DMS 273 treated with DMSO at 0.1 percent for 48 hours (cell line): Measurements from ENCODE around the gene TMEM191B.
"Not testable (repeated sequence)": the region's sequence is repeated elsewhere in the genome, so short reads cannot be mapped to it uniquely, and the experiment has no call there.

Experiments used
- DNase-seq: peaks from one replicate; lab custom pipeline; 2025; lab: John Stamatoyannopoulos, UW

TMEM191B gene

DNA sequence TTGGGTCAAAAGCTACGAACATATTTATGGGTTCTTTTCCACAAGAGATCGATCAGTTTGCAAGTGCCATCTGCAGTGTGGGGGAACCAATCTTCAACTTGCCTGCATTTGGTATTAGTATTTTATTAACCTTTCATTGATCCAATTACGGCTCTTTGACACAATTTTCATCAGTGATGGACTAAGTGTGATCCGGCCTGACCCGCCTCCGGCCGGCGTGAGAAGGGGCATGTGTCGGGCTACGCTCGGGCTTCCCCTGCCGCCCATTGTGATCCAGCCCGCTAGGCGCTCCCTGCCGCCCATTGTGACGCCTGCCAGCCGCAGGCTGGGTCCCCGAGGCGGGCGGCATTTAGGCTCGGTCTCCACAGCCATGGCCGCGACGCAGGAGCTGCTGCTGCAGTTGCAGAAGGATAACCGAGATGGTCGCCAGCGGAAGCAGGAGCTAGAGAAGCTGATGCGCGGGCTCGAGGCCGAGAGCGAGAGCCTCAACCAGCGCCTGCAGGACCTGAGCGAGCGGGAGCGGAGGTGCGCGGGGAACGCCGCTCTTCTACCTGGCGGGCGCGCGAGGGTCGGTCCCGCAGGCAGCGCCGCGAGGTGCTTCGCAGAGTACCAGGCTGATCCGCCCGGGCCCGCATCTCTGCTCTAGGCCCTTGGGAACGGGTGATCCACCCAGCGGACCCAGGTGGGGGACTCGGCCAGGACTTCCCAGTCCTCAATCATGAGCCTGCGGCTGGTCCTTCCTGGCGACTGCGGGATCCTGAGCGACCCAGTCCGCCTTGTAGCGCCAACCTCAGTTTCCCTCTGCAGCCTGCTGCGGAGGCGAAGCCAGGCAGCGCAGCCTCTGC, at the start of gene TMEM191B:
TMEM191B (plus strand) TSS at position 51 of the 845 bp plus-strand sequence; CDS start at position 230, 179 bp downstream.
- not testable (repeated sequence) for DNase-seq

GRCh38 chr22:18496227-18496626, 31.4 kb upstream of the TMEM191B start:
- DNase-seq, result not testable (repeated sequence)

- DNase-seq, result not testable (repeated sequence)
Measured at GRCh38 chr22:18511327-18511726, 16.3 kb upstream of the TMEM191B start.

DNA sequence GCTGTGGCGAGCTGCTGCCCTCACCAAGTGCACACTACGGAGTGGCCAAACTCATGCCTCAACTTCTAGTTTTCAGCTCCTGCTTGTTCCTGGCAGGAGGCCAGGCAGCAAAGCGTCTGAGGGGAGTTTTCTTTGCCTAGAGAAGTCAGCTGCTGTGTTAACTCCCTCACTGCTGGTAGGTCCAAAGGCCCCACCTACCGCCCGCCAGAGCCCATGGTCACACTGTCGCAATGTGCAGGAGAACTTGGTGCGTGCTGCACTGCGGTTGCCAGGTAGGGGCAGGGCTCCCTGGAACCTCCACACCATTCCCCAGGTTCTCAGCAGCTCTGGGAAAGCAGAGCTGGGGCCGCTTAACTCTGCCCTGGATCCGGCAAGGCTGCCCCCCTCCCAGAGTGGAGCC, 15.2 kb upstream of the TMEM191B start:
- not testable (repeated sequence) for DNase-seq

DNA sequence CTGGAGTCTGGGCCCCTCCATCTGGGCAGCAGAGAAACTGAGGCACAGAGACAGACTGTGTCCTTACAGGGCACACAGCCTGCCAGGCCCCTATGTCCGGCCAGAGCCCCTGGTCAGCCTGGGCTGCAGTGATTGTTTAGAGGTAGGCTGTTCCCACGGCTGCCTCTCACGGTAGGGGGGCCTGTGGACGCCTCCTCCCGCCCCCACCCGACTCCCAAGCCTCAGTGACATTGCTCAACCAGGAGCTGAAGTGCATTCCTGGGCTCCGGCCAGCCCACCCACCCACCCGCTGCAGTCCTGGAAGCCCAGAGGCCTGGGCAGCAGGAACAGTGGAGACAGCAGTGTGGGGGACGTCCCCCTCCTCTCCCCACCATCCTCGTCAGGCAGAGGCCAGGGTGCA, 14.1 kb upstream of the TMEM191B start:
- not testable (repeated sequence) for DNase-seq

GRCh38 chr22:18518061-18518460, 9.5 kb upstream of the TMEM191B start, which contains the start of gene GGTLC3:
GGTLC3 (minus strand) TSS chr22:18518161; CDS start chr22:18517897, 264 bp downstream.
- not testable (repeated sequence) for DNase-seq

GRCh38 chr22:18522762-18523161, 4.8 kb upstream of the TMEM191B start:
- DNase-seq, result not testable (repeated sequence)

DNA sequence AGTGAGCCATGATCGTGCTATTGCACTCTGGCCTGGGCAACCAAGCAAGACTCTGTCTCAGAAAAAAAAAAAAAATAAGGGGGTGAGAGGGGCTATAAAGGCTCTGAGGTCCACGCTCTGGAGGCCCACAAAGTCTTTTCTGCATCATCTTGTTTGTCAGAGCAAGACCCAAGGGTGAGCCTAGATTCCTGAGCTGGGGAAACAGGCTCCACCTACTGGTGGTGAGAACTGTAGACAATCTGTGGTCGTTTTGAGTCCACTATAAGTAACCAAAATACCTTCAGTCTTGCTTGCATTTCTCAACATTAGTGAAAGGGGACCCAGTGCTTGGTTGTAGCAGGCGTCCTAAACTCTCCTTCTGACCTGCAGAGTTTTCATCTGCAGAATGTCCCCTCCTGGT, 4.3 kb upstream of the TMEM191B start:
- not testable (repeated sequence) for DNase-seq

DNA sequence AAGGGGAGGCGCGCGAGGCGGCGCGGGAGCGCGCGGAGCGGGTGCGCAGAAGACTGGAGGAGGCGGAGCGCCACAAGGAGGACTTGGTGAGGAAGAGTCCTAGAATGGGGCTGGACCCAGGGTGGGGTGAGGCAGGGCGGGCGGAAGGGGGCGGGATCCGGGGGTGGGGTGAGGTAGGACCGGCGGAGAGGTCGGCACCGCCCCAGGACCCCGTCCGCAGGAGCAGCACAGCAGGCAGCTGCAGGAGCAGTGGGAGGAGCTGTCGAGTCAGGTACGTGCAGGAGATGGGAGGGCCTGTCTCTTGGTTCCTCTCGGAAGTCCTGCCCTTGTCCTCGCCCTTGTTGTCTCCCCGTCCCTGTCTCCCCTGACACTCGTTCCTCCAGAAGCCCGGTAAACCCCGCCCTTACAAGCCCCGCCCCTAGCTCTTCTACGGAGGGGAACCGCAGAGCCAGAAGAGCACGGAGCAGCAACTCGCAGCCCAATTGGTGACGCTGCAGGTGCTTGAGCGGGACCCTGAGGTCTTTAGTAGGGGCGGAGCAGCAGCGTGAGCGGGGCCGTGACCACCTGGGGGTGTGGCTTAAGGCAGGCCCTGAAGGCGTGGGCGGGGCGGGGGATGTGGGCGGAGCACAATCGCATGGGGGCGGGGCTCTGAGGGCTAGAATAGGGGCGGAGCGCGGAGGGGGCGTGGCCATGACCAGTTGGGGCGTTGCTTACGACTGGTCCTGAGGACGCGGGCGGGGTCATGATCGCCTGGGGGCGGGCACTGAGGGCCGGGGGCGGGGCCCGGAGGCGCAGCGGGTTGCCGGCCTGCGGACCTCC, 1.2 kb downstream of the TMEM191B start:
- DNase-seq, result not testable (repeated sequence)

GRCh38 chr22:18529416-18530145, 2.0 kb downstream of the TMEM191B start:
- DNase-seq, result not testable (repeated sequence)

- DNase-seq, result not testable (repeated sequence)
Measured at GRCh38 chr22:18533633-18534032, 6.0 kb downstream of the TMEM191B start.

DNA sequence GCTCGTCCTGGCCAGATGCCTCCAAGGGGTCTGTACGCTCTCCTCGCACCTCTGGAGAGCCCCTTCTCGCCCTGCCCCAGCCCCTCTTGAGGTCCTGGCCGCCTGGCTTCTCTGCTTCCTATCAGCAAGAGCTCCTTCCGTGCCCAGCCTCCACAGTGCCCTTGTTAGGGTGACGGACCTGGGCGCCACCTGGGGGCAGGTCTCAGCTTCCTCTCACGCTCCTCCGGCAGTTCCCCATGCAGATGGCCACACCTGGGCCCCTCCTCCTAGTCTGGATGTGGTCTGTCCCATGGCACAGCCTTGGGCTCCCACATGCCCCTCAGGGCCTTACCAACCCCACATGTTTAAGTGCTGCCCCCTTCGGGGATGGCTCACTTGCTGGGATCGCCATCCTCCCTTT, 6.7 kb downstream of the TMEM191B start:
- not testable (repeated sequence) for DNase-seq

DNA sequence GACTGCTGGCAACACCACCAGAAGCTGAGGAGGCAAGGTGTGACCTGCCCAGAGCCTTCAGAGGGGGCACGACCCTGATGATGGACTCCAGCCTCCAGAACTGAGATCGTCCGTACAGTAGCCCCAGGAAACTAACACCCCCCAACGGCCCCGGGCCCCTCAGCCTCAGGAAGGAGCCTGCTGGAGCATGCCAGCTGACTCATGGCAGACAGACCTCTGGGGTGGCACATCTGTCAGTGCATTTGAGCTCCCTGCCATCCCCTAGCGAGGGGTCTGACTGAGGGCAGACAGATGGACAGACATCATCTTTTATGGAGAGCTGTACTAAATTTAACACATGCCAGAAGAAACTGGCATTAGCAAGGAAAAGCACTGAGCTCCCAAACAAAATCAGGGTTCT, 12.4 kb downstream of the TMEM191B start:
- DNase-seq, result not testable (repeated sequence)

GRCh38 chr22:18543400-18543799, 15.8 kb downstream of the TMEM191B start:
- DNase-seq, result not testable (repeated sequence)

GRCh38 chr22:18544615-18545014, 17.0 kb downstream of the TMEM191B start:
- DNase-seq, result not testable (repeated sequence)

DNA sequence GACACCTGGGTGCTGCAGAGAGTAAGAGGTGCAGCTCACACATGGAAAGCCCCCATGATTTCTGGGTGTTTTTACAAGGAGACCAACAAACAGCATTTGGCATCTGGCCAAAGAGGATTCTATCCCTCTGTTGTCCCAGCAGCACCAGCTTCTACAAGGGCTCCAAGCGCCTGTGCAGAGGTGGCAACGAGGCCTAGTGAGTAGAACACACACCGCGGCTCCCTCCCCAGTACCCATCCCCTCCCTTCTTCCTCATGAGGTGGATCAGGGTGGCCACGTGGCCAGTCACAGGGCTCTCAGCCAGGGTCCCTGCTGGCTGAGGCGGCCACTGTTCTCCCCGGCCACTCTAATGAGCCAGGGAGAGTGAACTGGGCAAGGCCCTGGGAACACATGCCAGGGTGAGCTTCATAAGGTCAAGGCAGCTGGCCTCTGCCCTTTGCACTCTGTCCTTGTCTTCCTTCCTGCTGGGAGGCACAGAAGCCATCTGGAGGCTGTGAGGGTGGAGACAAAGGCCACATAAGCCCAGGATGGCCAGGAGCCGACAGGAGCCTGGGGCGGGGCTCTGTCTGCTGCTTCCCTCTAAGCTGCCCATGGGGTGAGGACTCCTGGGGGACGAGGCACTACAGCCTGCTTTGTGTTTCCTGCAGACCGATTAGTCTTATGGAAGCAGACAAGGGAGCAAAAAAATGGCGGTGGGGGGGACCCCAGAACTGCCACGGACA, 22.0 kb downstream of the TMEM191B start:
- DNase-seq, result not testable (repeated sequence)

DNA sequence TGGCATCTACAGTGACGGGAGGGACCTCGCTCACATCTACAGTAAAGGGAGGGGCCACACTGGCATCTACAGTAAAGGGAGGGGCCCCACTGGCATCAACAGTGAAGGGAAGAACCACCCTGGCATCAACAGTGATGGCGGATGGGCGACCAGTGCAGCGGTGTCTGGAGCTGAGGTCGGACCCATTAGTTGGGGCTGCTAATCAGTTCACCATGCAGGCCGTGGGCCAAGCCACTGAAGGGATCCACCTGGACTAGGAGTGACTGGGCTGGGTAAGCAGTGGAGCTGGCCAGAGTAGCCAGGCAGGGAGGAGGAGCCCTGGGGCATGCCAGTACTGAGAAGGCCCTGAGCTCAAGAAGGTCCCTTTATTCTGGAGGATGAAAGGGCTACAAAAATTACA, 23.4 kb downstream of the TMEM191B start:
- not testable (repeated sequence) for DNase-seq

- not testable (repeated sequence) for DNase-seq
Measured at GRCh38 chr22:18552839-18553597, 25.4 kb downstream of the TMEM191B start.

GRCh38 chr22:18554280-18555256, 27.0 kb downstream of the TMEM191B start:
- not testable (repeated sequence) for DNase-seq
